ENCODE results near the gene TMEM184B. TPM values are rescaled to one million over a fixed set of nuclear protein-coding genes. Genes with fewer than 3 reads are reported as not detected.

Gene TMEM184B
- total RNA-seq (2014; rRNA removed; shearing (Covaris generic)), result 11.4 and 18.7 TPM in 2 replicates

DNA sequence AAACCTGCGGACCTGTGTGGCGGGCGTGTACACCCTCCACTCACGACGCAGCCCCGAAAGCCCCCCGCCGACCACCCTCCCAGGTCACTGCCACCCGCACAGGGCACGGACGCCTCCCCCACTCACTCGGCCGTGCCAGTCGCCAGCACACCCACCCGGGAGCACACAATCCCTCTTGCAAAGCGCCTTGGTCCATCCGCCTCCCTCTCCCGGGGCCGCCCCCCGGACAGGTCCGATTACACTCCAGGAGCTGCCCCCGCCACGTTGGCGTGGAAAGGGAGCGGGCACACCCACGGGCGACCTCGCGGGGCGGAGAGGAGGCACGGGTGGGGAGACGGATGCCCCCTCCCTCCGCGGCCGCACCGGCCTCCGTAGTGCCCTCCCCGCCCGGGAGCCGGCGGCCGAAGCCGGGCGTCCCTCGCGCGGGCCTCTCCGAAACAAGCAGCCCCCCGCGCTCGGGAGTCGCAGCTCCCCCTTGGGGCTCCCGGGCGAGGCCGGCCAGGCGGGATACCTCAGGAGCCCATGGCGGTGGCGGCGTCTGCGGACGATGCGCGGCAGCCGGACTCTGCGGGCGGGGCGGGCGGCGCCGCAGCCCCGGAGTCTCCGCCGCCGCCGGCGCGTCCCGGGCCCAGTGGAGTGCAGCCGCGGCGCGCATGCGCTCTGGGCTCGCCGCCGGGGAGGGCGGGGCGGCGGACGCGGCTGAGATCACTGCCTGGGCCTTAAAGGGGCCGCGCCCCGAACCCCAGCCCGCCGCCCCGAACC is at the start of gene TMEM184B:
TMEM184B (minus strand) TSS at position 638 of the 762 bp plus-strand sequence. CDS start 25,049 bp downstream, outside the sequence.

DNA sequence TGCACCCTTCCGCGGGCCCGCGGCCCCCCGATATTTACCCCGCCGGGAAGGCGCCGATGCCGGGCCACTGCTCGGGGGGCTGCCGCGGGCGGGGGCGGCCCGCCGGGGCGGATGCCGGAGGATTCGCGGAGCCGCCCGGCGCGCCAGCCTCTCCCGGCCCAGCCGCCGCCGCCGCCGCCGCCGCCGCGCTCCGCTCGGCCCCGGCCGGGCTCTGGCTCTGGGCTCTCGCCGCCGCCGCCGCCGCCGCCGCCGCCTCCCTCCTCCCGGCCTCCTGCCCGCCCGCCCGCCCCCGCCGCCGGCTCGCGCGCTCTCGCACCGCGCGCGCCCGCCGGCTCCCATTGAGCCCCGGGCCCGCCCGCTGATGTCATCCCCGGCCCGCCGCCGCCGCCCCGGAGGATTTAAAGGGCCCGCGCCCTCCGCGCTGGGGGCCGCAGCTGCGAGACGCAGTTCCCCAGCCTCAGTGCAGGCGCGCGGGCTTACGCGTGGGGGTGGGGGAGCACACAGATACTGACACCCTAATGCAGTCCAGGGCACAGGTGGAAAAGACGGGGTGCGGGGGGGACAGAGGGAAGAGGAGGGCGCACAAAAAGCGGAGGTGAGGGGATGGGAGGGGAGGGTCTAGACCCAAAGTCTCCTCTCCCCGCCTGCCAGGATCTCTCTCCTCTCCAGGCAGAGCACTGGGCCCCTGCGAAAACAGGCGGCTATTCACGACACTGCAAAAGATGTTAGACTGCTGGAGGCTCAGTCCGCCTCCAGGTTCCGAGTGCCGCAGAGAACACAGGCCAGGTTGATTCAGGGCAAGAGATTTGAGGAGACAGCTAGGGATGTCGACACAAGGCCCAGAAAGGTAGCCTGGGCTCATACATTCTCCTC is 44.5 kb upstream of the TMEM184B start, which contains the start of gene CSNK1E:
CSNK1E (minus strand) TSS at position 312 of the 873 bp plus-strand sequence. CDS start 3,276 bp downstream, outside the sequence.

GRCh38 chr22:38201711-38202436 is 70.9 kb downstream of the TMEM184B start, which contains the start of gene MAFF:
TSS of gene MAFF (plus strand) at chr22:38201994. CDS start at chr22:38213854, 11,860 bp downstream.

GRCh38 chr22:38181453-38182200 is 91.2 kb downstream of the TMEM184B start, which contains the start of gene PLA2G6:
TSS of gene PLA2G6 (minus strand) at chr22:38181830. CDS start at chr22:38169426, 12,404 bp downstream.

Small RNAs within 50 kb of the gene (small RNA-seq; reads per million reads assigned to genes)
- gene RF00017 (not detected), gene RN7SL704P (not detected)

Other genes with a start within 250 kb of the TMEM184B start
- 30.3 and 33.0 TPM in 2 replicates for gene PICK1, start 215.6 kb downstream of the TMEM184B start, total RNA-seq (2014; rRNA removed; shearing (Covaris generic))
- gene SLC16A8, start 188.8 kb downstream of the TMEM184B start, total RNA-seq (2014; rRNA removed; shearing (Covaris generic)), result not detected in 2 replicates
- 44.1 and 48.5 TPM in 2 replicates for gene BAIAP2L2, start 162.3 kb downstream of the TMEM184B start, total RNA-seq (2014; rRNA removed; shearing (Covaris generic))
- gene PLA2G6, start 91.2 kb downstream of the TMEM184B start, total RNA-seq (2014; rRNA removed; shearing (Covaris generic)), result 19.7 and 20.1 TPM in 2 replicates
- gene MAFF, start 71.0 kb downstream of the TMEM184B start, total RNA-seq (2014; rRNA removed; shearing (Covaris generic)), result 57.0 and 62.2 TPM in 2 replicates
- gene CSNK1E, start 44.4 kb upstream of the TMEM184B start, total RNA-seq (2014; rRNA removed; shearing (Covaris generic)), result 152 and 157 TPM in 2 replicates
- 0.13 and 0.23 TPM in 2 replicates for gene KCNJ4, start 182.2 kb upstream of the TMEM184B start, total RNA-seq (2014; rRNA removed; shearing (Covaris generic))
- 15.7 and 19.6 TPM in 2 replicates for gene KDELR3, start 195.1 kb upstream of the TMEM184B start, total RNA-seq (2014; rRNA removed; shearing (Covaris generic))
- gene DDX17, start 233.3 kb upstream of the TMEM184B start, total RNA-seq (2014; rRNA removed; shearing (Covaris generic)), result 353 and 409 TPM in 2 replicates